H4 (cell line): ENCODE results near the gene LSS. TPM values are rescaled to one million over a fixed set of nuclear protein-coding genes. Genes with fewer than 3 reads are reported as not detected.
"Not testable (repeated sequence)": the region's sequence is repeated elsewhere in the genome, so short reads cannot be mapped to it uniquely, and the experiment has no call there.

Source experiments
- DNase-seq: peaks from one replicate; pipeline ENCODE4 v3.0.0-alpha.2; 2015; ENCODE audit warnings: low spot score
- total RNA-seq: library from RNA; depleted of rRNA; stranded (reverse); fragments of >200 nt; shearing (Covaris generic); gene quantifications from 2 replicates; pipeline ENCODE4 v1.2.3, GENCODE V29; 2014

Gene LSS
- total RNA-seq, 1 experiment from 2014 or later, result 46.4 TPM

DNA sequence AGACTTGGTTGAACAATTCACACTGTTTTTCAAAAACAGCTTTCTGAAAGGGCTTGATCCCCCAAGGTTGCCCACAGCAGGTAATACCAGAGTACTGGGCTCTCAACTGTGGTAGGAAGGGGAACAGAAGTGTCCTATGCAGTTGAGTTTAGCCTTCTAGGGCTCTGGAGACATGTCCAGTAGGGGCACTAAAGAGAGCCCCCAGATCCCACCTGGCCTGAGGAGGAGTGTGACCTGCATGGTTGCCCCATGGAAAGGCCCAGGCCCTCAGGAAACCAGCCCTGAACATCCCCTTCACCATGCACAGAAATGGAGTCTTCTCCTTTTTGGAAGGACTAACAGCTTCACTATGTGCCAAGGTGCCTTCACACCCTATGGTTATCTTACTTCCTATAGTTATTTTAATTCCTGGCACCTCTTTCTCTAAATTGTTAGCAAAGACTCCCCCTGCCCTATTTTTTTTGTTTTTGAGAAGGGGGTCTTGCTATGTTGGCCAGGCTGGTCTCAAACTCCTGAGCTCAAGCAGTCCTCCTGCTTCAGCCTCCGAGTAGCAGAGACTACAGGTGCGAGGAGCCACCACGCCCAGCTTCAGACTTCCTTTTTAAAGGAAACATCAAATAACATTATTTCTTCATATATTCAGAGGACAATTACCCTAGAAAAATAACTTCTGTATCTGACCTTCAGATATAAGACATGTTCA, 16.8 kb upstream of the LSS start:
- no peak for DNase-seq

DNA sequence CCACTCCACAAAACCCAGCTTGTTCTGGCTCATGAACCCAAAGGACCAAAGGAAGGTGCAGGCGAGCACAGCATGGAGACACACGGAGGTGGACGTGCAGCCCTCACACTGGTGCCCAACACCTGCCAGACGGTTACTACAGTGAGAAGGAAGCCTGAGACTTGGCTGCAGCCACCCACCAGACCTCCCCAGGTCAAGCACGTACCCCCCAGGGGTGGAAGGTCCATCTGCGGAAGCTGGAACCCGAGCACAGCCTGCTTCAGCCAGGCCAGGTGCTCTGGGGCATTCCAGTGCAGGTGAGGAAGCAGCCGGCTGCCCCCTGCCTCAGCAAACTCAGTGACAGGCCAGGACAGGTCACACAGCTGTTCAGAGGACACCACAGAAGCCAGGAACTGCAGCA, 16.0 kb upstream of the LSS start:
- DNase-seq, result no peak

DNA sequence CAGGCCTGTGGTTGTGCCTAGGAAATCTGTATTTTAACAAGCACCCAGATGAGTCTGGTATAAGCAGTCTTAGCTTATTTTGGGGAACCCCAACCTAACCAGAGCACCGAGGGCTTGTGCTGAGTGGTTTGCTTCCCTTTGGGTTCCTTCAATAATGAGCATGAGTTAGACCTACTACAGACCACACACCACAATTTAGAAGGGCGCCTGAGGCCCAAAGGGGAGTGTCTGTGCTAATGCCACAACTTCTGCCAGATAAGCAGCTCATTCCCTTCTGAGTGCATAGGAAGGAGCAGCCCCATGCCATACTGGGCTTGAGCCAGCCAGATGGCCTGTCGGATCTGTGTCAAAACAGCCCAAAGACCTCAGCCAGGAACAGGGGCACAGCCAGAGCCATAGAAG, 15.4 kb upstream of the LSS start:
- no peak for DNase-seq

DNA sequence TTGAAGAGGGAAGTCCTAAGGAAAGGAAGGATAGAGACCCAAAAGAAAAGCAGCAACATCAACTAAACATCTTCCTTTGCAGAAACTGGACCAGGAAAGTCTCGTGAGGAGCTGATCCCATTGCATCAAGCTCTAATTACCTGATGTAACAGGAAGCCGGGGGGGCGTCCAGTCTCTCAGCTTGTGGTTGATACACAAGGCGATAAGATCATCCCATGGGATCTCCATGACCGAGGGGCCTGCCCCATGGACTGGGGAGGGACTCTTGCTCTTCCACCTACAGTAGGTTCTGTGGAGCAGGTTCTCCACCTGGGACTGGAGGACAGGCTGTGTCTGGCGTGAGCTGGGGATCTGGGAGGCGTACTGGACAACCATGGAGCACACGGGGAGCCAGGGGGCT, 14.8 kb upstream of the LSS start:
- DNase-seq, result no peak

DNA sequence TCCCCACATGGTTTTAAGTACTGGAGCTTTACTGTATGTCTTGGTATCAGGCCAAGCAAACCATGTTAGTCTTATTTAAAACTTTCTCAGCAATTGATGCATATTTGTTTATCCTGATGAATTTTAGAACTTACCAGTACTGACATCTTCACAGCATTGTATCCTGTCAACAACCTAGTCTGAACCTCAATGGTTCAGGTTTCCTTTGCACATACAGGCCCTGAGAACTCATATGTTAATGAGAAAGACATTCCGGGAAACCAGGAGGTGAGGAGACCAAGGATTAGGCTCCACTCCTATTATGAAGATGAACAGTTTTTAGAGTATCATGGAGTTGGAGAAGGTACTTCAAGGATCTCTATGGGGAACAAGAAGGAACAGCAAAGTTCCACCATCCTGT, 13.0 kb upstream of the LSS start:
- not testable (repeated sequence) for DNase-seq

DNA sequence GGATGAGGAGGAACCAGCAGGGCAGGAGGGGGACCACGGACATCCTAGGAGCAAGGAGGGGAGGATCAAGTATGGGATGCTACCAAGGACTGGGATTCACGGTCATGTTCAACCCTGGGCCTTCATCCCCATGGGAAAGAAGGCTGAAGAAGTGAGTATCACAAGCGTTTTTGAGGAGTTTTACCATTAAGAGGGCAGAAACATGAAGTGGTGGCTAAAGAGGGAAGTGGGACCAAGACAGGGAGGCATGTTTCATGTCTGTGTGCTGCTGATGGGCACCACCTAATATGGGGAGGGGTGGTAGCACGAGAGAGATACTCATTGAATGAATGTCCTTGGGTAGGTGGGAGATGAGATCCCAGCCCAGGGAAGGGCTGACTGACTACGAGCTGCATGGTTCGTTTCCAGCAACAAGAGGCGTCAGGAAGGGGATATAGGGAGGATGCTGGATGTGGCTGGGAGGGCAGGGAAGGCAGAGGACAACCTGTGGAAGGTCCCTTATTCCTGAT, 11.3 kb upstream of the LSS start:
- no peak for DNase-seq

DNA sequence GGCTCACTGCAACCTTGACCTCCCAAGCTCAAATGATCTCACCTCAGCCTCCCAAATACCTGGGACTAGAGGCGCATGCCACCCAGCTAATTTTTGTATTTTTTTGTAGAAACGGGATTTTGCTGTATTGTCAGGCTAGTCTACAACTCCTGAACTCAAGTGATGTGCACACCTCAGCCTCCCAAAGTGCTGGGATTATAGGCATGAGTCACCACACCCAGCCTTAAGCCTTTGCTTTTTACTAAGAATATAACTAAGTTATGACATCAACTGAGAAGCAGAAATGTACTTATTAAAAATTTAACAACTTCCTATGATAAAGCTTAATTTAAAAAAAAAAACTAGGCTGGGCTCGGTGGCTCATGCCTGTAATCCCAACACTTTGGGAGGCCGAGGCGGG, 8.9 kb upstream of the LSS start:
- no peak for DNase-seq

DNA sequence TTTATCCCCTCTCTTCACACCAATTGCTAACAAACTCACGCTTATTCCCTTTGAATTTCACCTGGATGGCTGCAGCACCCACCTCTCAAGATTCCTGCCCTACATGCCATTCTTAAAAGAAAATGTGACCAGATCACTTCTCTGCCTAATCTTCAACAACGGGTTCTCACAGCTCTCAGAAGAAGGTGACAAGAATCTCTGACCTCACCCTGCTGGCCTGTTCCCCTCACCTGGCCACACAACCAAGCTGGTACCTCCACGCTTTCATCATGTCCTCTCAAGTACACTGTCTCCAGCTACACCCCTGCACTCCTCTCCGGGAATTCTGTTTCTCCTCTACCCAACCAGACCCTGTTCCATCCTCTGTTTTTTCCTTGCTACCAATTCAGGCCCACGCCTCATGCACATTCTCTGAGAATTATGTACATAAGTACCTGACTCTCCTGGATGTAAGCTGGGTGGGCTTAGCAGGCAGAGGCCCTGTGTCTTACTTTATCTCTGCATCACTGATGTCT, 5.9 kb upstream of the LSS start:
- no peak for DNase-seq

DNA sequence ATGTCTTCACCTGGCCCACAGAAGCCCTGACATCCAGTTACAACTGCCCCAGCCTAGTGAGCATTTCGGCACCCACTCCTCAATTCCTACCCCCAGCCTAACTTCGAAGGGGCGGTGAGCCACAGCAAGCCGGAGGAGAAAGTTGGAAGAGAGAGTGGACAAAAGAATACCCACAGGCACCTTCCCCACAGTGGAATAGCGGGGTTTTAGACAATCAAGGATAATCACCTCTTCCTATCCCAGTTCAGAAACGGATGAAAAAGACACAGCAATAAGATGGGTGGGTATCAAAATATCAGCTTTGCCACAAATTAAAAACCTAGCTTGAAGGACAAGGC, 1.3 kb upstream of the LSS start:
- DNase-seq, result no peak

DNA sequence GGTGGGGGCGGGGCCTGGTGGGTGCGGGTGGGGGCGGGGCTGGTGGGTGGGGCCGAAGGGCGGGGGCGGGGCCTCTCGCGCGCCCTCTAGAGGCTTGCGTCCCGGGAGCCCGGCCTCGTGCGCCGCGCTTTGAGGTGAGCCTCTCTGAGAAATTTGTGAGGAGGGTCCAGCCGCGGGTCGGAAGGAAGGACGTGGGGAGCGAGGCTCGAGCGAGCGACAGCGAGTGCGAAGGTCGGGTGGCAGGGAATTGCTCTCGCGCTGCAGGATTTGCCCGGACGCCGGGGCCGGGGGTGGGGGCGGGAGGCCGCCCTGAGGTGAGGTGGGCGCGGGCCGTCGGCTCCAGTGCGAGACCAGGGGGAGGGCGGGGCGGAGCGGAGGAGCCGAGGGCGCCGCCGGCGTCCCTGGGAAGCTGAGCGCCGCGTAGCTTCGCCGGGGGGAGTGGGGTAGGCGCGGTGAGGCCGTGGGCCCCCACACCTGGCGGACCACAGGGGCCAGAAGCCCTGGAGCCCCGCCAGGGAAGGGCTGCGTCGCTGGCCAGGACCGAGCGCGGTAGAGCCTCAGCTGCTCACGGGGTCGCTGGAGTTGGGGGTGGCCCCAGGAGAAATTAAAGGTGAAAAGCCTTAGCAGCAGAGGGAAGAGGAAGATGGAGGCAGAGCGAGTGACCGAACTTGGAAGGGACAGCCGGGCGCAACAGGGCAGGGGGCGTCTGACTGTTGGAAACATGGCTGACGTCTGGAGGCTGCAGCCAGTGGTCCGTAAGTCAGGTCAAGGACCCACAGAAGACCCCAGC, 754 bp upstream of the LSS start:
- peak; percentile 38 for DNase-seq

DNA sequence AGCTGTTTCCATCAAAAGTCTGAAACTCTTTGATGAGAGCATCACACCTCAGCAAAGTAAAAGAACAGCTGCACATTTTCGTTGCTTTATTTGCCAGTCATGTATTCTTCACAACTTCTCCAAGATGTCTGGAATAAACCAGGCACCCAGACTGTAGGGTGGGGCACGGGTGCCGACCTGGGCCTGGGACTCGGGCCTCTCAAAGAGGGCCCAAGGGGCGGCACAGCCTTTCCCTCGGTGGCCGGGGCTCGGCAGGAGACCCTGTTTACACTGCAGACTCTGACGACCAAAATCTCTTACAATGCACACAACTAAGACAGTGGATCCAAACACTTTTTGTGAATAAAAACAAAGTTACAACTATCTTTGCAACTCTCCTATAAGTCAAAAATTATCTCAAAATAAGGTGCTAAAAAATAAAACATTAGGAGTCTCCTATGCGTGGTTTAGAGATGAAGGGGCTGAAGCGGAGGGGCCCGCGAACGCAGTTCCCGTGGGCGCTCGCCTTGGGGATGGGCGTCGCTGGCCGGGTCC, 696 bp downstream of the LSS start:
- DNase-seq, result no peak

DNA sequence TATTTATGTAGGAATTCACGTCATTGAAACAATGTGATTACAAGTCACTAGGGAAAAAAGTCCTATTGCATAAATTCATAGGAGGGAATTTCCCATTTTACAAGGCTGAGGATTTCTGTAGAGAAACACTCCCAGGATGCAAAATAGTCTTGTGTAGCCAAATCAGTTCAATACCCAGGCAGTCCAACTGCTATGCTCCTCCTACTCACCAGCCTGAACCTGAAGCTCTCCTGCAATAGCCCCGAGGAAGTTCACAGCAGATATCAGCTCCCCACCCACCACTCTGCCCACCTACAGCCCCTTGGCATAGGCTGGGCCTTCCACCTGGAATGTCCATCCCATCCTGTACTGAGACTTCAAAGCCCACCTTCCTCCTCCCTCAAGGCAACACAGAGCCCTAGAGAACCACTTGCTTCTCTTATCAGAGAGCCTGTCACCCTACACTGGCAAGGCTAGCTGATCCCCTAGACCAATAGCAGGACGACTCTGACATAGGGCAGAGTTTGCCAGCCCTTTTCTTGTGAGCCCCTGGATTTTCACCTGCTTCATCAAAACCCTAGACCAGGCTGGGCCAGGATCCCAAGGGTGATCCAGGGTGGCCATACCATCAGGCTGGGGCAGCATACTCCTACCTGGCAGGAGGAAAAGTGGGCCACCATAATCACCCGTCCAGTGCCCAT, 1.5 kb downstream of the LSS start:
- no peak for DNase-seq

DNA sequence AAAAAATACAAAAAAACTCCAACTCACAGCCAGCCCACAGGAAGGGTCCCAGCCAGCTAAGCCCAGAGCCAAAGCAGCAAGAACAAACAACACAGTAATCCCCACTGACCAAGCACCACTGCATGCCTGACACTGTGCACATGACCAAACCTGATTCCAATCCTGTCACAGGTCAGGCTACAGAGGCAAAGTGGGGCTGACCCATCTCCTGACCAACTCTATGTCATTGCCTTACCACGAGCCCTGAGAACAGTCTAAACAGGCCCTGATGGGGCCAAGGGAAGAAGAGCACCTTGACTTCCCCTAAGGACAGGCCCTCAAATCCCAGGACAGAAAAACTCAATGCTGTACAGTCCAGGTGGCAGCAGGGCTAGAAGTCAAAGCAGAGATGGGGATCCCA, 2.4 kb downstream of the LSS start:
- DNase-seq, result no peak

DNA sequence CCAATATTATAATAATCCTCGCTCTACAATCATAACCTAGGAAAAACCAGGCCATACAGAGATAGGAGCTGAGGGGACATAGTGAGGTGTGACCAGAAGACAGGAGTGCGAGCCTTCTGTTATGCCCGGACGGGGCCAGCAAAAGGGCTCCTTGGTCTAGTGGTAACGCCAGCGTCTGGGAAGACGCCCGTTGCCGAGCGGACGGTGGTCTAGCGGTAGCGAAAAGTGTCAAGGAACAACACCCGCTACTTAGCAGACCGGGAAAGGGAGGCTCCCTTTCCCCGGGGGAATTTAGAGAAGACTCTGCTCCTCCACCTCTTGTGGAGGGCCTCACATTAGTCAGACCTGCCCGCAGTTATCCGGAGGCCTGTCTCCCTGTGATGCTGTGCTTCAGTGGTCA, 4.9 kb downstream of the LSS start:
- DNase-seq, result not testable (repeated sequence)

DNA sequence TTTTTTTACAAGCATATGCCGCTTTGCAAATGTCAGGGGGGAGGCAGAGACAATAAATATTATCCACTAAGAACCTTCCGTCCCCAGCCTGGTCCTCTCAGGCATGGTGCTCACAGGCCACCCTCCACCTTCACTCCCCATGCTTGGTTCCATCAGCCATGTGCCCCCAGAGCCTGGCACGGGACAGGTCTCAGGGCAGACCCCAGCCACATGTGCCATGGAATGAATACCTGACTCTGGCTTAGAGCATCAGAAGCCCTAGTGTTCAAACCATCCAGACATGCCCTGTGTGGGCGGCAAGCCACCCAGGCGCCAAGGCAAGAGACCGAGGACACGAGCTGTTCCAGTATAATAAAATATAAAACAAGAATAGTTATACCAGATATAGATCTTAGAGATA, 5.4 kb downstream of the LSS start:
- DNase-seq, result no peak

DNA sequence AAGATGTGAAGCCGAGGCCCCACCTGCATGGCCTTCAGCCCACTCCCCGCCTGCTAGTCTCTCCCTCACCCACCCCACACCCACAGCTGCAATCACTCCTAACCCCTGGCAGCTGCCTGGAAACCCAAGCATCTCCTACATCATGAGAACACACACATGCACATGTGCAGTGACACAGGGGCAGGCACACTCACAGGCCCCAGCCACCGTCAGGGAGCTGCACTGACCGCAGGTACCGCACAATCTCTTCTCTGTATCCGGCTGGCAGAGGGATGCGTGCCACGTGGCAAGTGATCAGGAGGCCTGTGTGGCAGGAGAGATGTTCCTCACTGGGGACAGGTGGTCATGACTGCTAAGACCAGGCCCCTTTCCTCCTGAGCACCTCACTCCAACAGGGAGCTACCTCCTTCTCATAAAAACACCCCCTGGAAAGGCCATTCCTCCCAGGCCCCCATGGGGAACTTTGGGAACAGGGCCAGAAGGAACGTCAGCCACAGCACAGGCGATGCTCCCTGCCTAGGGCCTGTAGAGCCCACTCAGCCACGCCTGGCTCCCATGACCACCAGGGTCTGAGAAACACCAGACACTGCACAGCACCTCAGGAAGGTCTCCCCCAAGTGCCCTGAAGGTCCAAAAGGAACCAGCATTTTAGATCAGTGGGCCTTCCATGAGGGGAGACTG, 6.0 kb downstream of the LSS start:
- DNase-seq, result no peak

DNA sequence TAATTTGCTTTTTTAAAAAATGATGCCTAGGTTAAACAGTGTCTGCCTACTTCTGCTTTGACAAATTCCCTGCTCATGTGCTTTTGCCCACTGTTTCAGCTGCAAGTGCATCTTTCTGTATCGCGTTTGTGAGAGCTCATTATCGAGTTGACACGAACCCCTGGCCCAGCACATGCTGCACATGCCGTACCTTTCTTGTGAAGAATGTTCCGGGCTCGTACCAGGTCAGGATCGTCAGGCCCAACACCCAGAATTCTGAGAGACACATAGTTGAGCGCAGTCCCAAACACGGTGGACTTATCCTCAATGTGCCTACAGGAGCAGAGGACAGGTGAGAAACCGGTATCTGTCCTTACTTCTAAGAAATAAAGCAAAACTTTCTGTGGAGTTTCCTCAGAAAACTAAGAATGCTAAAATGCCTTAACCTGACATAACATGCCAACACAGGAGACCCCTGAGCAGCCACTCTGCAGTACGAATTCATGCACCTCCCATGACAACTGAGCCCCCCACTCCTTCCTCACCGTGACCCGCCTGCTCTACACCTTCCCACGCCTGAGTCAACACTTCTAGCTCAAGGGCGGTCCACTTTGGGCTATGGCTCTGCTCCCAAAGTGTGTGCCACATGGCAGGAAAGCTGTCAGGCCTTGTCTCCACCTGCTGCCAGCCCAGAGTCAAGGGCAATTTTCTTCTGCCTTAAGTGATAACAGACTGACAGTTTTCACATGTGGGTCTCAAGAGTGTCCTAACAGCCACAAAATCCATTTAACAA, 6.7 kb downstream of the LSS start:
- no peak for DNase-seq

DNA sequence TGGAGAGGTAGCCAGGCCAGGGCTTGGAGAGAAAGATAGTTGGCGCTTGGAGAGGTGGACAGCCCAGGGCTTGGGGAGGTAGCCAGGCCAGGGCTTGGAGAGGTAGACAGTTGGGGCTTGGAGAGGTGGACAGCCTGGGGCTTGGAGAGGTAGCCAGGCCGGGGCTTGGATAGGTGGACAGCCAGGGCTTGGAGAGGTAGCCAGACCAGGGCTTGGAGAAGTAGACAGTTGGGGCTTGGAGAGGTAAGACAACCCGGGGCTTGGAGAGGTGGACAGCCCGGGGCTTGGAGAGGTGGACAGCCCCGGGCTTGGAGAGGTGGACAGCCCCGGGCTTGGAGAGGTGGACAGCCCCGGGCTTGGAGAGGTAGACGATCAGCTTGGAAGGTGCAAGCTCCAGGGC, 7.7 kb downstream of the LSS start:
- DNase-seq, result no peak

DNA sequence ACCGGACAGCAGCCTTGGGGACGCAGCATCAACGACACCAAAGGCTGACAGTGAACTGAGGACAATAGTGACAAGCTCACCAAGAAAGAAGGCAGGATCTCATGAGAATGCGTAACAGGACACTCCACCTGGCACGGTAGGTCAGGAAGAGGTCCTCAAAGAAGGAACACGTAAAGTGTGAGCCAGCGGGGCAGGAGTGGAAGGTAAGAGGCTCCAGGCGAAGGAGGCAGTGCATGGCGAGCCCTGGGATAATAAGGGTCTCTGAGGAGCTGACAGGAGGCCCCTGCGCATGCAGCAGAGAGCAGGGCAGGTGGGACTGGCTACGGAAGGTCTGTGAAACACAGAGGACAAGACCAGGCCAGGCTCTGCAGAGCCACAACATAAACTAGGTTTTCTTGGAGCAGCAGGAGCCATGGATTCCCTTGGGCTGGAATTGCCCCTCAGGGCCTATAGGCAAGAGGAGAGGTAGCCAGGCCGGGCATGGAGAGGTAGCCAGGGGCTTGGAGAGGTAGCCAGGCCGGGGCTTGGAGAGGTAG, 8.2 kb downstream of the LSS start:
- DNase-seq, result no peak

DNA sequence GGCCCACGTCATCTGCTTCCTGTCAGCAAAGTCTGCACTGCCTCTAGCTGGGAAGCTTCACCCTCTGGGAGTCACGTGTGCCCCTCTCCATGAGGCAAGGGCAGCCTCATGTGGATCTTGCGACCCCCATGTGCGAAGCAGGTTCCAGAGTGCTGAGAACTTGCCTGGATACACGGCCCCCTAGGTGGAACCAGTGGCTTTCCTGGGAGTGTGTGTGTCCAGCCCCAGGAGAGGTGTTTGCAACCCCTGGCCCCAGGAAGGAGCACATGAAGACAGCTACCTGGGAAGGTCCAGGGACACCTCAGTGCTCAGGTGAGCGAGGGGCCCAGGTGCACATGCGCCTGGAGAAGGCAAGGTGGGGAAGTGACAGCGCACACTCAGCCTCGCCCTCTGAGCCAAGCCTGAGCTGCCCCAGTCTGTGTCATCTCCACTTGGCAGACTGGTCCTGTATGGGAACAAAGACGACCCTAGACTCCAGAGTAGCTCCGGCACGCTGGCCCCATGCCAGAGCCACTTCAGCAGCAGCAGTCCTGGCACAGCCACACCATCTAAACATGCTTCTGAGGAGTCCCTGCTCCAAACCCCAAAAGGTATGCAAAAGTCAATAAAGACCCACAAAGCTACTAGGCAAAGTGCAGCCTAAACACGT, 8.9 kb downstream of the LSS start:
- no peak for DNase-seq
